ENCODE results near the gene UGT1A8. TPM values are rescaled to one million over a fixed set of nuclear protein-coding genes. Genes with fewer than 3 reads are reported as not detected.

The UGT1A8 gene
- total RNA-seq, 2 donors from 2014 or later = 15.9 to 16.8 TPM

GRCh38 chr2:233795735-233796171 lies 178.3 kb downstream of the UGT1A8 start:
- Histone ChIP-seq H3K9ac (ENCODE audit: low read depth in 2 of 2, low read length in 2 of 2) (no peak overlapping the region), H3K27me3 (no peaks in the 10 kb centered on the region), H3K9me3 (no peaks in the 10 kb centered on the region), H3K27ac (no peak overlapping the region), H3K4me3 (no peak overlapping the region), H3K36me3 (no peaks in the 10 kb centered on the region), H3K4me1 (no peaks in the 10 kb centered on the region)
- intact Hi-C loops (cut with DNase I) = no loop called here
- DNase-seq = peak; percentile 12
- TF ChIP-seq CTCF (IDR thresholded peaks at IDR 0.05) = no peak

GRCh38 chr2:233796254-233796653 lies 178.8 kb downstream of the UGT1A8 start:
- no peaks in the 10 kb centered on the region for H3K36me3 ChIP-seq
- intact Hi-C loops (cut with DNase I) = no loop called here
- no peak overlapping the region for H3K9ac ChIP-seq (ENCODE audit: low read depth in 2 of 2, low read length in 2 of 2)
- no peak for TF ChIP-seq CTCF (IDR thresholded peaks at IDR 0.05)
- no peak overlapping the region for H3K27ac ChIP-seq
- no peak for DNase-seq
- no peaks in the 10 kb centered on the region for H3K9me3 ChIP-seq
- H3K27me3 ChIP-seq = no peaks in the 10 kb centered on the region
- H3K4me1 ChIP-seq = no peaks in the 10 kb centered on the region
- H3K4me3 ChIP-seq = no peak overlapping the region

- Histone ChIP-seq H3K27me3 (no peaks in the 10 kb centered on the region), H3K9ac (ENCODE audit: low read depth in 2 of 2, low read length in 2 of 2) (no peak overlapping the region), H3K9me3 (no peaks in the 10 kb centered on the region), H3K4me1 (no peaks in the 10 kb centered on the region), H3K4me3 (no peak overlapping the region), H3K36me3 (no peaks in the 10 kb centered on the region), H3K27ac (no peak overlapping the region)
- intact Hi-C loops (cut with DNase I) = no loop called here
- DNase-seq = no peak
- no peak for TF ChIP-seq CTCF (IDR thresholded peaks at IDR 0.05)
These were observed 181.1 kb downstream of the UGT1A8 start for GRCh38 chr2:233798335-233799086.

GRCh38 chr2:233799087-233799665 lies 181.7 kb downstream of the UGT1A8 start:
- no peaks in the 10 kb centered on the region for H3K36me3 ChIP-seq
- no peaks in the 10 kb centered on the region for H3K4me1 ChIP-seq
- H3K27me3 ChIP-seq = no peaks in the 10 kb centered on the region
- no peak overlapping the region for H3K27ac ChIP-seq
- no peaks in the 10 kb centered on the region for H3K9me3 ChIP-seq
- no peak overlapping the region for H3K9ac ChIP-seq (ENCODE audit: low read depth in 2 of 2, low read length in 2 of 2)
- H3K4me3 ChIP-seq = no peak overlapping the region
- no peak for DNase-seq
- TF ChIP-seq CTCF (IDR thresholded peaks at IDR 0.05) = no peak
- intact Hi-C loops (cut with DNase I) = no loop called here

GRCh38 chr2:233799716-233800115 lies 182.3 kb downstream of the UGT1A8 start:
- H3K4me3 ChIP-seq = no peak overlapping the region
- no peak overlapping the region for H3K9ac ChIP-seq (ENCODE audit: low read depth in 2 of 2, low read length in 2 of 2)
- no peaks in the 10 kb centered on the region for H3K4me1 ChIP-seq
- H3K9me3 ChIP-seq = no peaks in the 10 kb centered on the region
- intact Hi-C loops (cut with DNase I) = no loop called here
- no peak for TF ChIP-seq CTCF (IDR thresholded peaks at IDR 0.05)
- H3K36me3 ChIP-seq = no peaks in the 10 kb centered on the region
- H3K27ac ChIP-seq = no peak overlapping the region
- DNase-seq = no peak
- no peaks in the 10 kb centered on the region for H3K27me3 ChIP-seq

All from colonic mucosa (tissue), 4 donors.